Measurements from ENCODE around the gene KRTAP10-3. TPM values are rescaled to one million over a fixed set of nuclear protein-coding genes. Genes with fewer than 3 reads are reported as not detected.

The KRTAP10-3 gene
- total and polyA plus RNA-seq, 2 of the 13 experiments (the other 11 are each of a cell fraction or from before 2014, with no cell fraction given): not detected

- TF ChIP-seq, protein P1, sequence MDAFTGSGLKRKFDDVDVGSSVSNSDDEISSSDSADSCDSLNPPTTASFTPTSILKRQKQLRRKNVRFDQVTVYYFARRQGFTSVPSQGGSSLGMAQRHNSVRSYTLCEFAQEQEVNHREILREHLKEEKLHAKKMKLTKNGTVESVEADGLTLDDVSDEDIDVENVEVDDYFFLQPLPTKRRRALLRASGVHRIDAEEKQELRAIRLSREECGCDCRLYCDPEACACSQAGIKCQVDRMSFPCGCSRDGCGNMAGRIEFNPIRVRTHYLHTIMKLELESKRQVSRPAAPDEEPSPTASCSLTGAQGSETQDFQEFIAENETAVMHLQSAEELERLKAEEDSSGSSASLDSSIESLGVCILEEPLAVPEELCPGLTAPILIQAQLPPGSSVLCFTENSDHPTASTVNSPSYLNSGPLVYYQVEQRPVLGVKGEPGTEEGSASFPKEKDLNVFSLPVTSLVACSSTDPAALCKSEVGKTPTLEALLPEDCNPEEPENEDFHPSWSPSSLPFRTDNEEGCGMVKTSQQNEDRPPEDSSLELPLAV (CRISPR knock-in tag; conservative IDR thresholded peaks at IDR 0.05; ENCODE audit: low read depth): no peak
- TF ChIP-seq SNRNP70 (IDR thresholded peaks at IDR 0.05; ENCODE audit: low read depth, low read length): no peak
- TF ChIP-seq PTBP1 (IDR thresholded peaks at IDR 0.05; ENCODE audit: low read depth, low read length, poor library complexity, severe bottlenecking): no peak
- TF ChIP-seq THRA (CRISPR knock-in tag; IDR thresholded peaks at IDR 0.05; ENCODE audit: borderline replicate concordance): no peak
- TF ChIP-seq ZBTB14 (CRISPR knock-in tag; IDR thresholded peaks at IDR 0.05): no peak
- TF ChIP-seq ZNF446 (CRISPR knock-in tag; IDR thresholded peaks at IDR 0.05): no peak
- TF ChIP-seq ZNF839 (CRISPR knock-in tag; IDR thresholded peaks at IDR 0.05; ENCODE audit: borderline replicate concordance): no peak
- TF ChIP-seq, protein P2, sequence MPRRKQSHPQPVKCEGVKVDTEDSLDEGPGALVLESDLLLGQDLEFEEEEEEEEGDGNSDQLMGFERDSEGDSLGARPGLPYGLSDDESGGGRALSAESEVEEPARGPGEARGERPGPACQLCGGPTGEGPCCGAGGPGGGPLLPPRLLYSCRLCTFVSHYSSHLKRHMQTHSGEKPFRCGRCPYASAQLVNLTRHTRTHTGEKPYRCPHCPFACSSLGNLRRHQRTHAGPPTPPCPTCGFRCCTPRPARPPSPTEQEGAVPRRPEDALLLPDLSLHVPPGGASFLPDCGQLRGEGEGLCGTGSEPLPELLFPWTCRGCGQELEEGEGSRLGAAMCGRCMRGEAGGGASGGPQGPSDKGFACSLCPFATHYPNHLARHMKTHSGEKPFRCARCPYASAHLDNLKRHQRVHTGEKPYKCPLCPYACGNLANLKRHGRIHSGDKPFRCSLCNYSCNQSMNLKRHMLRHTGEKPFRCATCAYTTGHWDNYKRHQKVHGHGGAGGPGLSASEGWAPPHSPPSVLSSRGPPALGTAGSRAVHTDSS (CRISPR knock-in tag; conservative IDR thresholded peaks at IDR 0.05): no peak
- TF ChIP-seq KDM5A (IDR thresholded peaks at IDR 0.05; ENCODE audit: borderline replicate concordance, low read length): no peak
- TF ChIP-seq NAIF1 (CRISPR knock-in tag; IDR thresholded peaks at IDR 0.05; ENCODE audit: borderline replicate concordance): no peak
- no peak for TF ChIP-seq MBNL3 (CRISPR knock-in tag; conservative IDR thresholded peaks at IDR 0.05)
- no peak for TF ChIP-seq TFE3 (CRISPR knock-in tag; IDR thresholded peaks at IDR 0.05)
- TF ChIP-seq DPF2 (CRISPR knock-in tag; IDR thresholded peaks at IDR 0.05; ENCODE audit: borderline replicate concordance, low read depth): no peak
- TF ChIP-seq CREM (IDR thresholded peaks at IDR 0.05): no peak
- TF ChIP-seq CREM (CRISPR knock-in tag; IDR thresholded peaks at IDR 0.05): no peak
- no peak for TF ChIP-seq ZNF83 (CRISPR knock-in tag; IDR thresholded peaks at IDR 0.05; ENCODE audit: borderline replicate concordance)
- no peak for TF ChIP-seq ZNF24 (IDR thresholded peaks at IDR 0.05)
- TF ChIP-seq KLF6 (CRISPR knock-in tag; IDR thresholded peaks at IDR 0.05): no peak
- 0 out of 2 replicates have a peak, but pooled peaks have one; percentile 3 for TF ChIP-seq HNF4A (CRISPR knock-in tag; IDR thresholded peaks at IDR 0.05)
- no peak for TF ChIP-seq NR2F2 (IDR thresholded peaks at IDR 0.05; ENCODE audit: borderline replicate concordance, low read depth)
- no peak for TF ChIP-seq HNRNPUL1 (IDR thresholded peaks at IDR 0.05; ENCODE audit: low read depth, low read length)
- no peak for TF ChIP-seq ZNF652 (CRISPR knock-in tag; IDR thresholded peaks at IDR 0.05; ENCODE audit: borderline replicate concordance, low read depth)
- no peak for TF ChIP-seq KAT2B (IDR thresholded peaks at IDR 0.05; ENCODE audit: borderline replicate concordance, low read depth, low read length)
These were observed 43.7 kb downstream of the KRTAP10-3 start (continued) for GRCh38 chr21:44514746-44515358.
